Pancreas (tissue), 10 donors: ENCODE results near the gene GLTPD2. TPM values are rescaled to one million over a fixed set of nuclear protein-coding genes. Genes with fewer than 3 reads are reported as not detected.
A peak's percentile ranks its signal among the peaks of the same experiment; 100 is the strongest.

ENCODE experiments used
- ATAC-seq, 4 donors: fragments of 200-7000 bp; cut with Tn5 transposase; one replicate each; pipeline versions ENCODE4 v1.8.0 to v1.9.1; 2020; ENCODE audit warnings: mild to moderate bottlenecking in 4 of 4, moderate library complexity in 4 of 4
- DNase-seq, 6 donors: peaks; one replicate each; pipeline ENCODE4 v3.0.0-alpha.2; 2020
- FAIRE-seq: peaks from 2 replicates; lab custom pipeline; 2012; peaks lifted over from hg19 to GRCh38; lab: Jason Lieb, UNC
- H3K27ac ChIP-seq, 4 donors: fragments of 200-600 bp; sonication (generic); 1 replicate in 3 of 4; 2 replicates in 1 of 4; pipeline versions ENCODE4 v1.5.0 to v1.8.0; 2020
- H3K27me3 ChIP-seq, 4 donors: fragments of 200-600 bp; one replicate each; pipeline ENCODE4 v1.8.0; 2021
- H3K36me3 ChIP-seq, 3 donors: fragments of 200-600 bp; sonication (generic) in 1 of 3; one replicate each; pipeline versions ENCODE4 v1.5.0 to v1.8.0; 2020 to 2021
- H3K4me1 ChIP-seq, 3 donors: fragments of 200-600 bp; one replicate each; pipeline ENCODE4 v1.8.0; 2021
- H3K4me3 ChIP-seq, 4 donors: fragments of 200-600 bp; sonication (generic) in 2 of 4; one replicate each; pipeline versions ENCODE4 v1.5.0 to v1.8.0; 2020 to 2021
- H3K9me3 ChIP-seq, 4 donors: fragments of 200-600 bp; one replicate each; pipeline ENCODE4 v1.8.0; 2021
- WGBS, 2 donors: extraction: QIAGEN DNeasy Blood & Tissue Kit; methylation state at CpG; one replicate each; pipeline ENCODE4 v1.1.7; 2013; 5-methylcytosine and 5-hydroxymethylcytosine counted together
- intact Hi-C, 3 donors: fragments of 100-400 bp; cut with DNase I; formaldehyde crosslinking; loops; one replicate each; pipeline versions ENCODE4 v1.11.1 to v1.14.2; 2022
- polyA plus RNA-seq, 2 donors: library from polyadenylated mRNA; stranded (reverse); fragments of 200-250 nt; gene quantifications; one replicate each; pipeline ENCODE4 v1.2.3, GENCODE V29; 2013
- total RNA-seq, 6 donors: library from RNA; stranded (reverse); fragmentation: NEBNext Ultra II Directional in 4 of 6; extraction: Animal tissue kit (Norgen Biotek cat#: 25700) in 4 of 6; gene quantifications; one replicate each; pipeline versions ENCODE4 v1.2.1 to v1.2.4, GENCODE V29; 2021 to 2023
- TF ChIP-seq, protein P1 (sequence below), 4 donors: fragments of 200-600 bp; sonication (generic) in 3 of 4; IDR thresholded peaks; one replicate each; pipeline versions ENCODE4 v1.5.0 to v1.8.0; 2021; ENCODE audit warnings: antibody characterized with exemption in 4 of 4
- donor health status: healthy with polysubstance abuse.
- donor health status: DM: no; HTN: no; CAD: no; lungs with moderate emphysema.
- donor health status: DM: no; HTN: no; CAD: no.
- donor health status: control.
- donor health status: control.
- donor health status: Bipolar disorder and iron deficiency.
- donor health status: DM: yes; HTN: yes; CAD: no.
- donor health status: DM: no; HTN: no; CAD: no.
- donor health status: DM: no; HTN: no; CAD: no.
- donor health status: DM: yes; HTN: yes; CAD: no.

The GLTPD2 gene
- total and polyA plus RNA-seq, 8 donors, result 0.23 to 0.39 TPM; not detected in 6

DNA sequence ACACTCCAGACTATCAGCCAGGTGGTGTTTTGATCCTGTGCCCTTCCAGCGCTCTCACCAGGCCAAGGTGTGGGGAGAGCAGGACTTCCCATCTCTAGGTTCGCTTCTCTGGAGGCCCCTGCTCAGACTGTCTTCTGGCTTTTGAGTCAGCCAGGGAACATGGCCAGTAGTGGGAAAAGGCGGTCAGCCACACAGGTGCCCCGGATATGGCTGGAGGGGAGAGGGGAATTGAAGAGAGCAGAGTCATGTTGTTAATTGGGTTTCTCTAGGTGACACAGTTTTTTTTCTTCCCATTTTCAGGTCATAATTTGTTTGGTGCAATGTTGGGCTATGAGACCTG lies 45.9 kb downstream of the GLTPD2 start:
- FAIRE-seq, result no peak
- TF ChIP-seq, protein P1, sequence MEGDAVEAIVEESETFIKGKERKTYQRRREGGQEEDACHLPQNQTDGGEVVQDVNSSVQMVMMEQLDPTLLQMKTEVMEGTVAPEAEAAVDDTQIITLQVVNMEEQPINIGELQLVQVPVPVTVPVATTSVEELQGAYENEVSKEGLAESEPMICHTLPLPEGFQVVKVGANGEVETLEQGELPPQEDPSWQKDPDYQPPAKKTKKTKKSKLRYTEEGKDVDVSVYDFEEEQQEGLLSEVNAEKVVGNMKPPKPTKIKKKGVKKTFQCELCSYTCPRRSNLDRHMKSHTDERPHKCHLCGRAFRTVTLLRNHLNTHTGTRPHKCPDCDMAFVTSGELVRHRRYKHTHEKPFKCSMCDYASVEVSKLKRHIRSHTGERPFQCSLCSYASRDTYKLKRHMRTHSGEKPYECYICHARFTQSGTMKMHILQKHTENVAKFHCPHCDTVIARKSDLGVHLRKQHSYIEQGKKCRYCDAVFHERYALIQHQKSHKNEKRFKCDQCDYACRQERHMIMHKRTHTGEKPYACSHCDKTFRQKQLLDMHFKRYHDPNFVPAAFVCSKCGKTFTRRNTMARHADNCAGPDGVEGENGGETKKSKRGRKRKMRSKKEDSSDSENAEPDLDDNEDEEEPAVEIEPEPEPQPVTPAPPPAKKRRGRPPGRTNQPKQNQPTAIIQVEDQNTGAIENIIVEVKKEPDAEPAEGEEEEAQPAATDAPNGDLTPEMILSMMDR (IDR thresholded peaks at IDR 0.05), result no peak
- WGBS, 2 donors, result 17 to 19% methylated on average over 4 of the region's 4 CpGs
- Histone ChIP-seq H3K4me3 (peak overlapping the region; percentile 5 to 98 (median 80)), H3K36me3 (no peaks in the 10 kb centered on the region), H3K4me1 (peaks cover 11 to 29% (median 25%) of the 10 kb centered on the region in 3 donors), H3K27me3 (no peaks in the 10 kb centered on the region), H3K27ac (peak overlapping the region; percentile 77 to 94 (median 90)), H3K9me3 (no peaks in the 10 kb centered on the region)
- ATAC-seq, result peak; percentile 22 to 47 (median 32)
- intact Hi-C loops, result no loop called here
- peak in 4 of 6 donors; percentile 38 to 58 (median 57) for DNase-seq

DNA sequence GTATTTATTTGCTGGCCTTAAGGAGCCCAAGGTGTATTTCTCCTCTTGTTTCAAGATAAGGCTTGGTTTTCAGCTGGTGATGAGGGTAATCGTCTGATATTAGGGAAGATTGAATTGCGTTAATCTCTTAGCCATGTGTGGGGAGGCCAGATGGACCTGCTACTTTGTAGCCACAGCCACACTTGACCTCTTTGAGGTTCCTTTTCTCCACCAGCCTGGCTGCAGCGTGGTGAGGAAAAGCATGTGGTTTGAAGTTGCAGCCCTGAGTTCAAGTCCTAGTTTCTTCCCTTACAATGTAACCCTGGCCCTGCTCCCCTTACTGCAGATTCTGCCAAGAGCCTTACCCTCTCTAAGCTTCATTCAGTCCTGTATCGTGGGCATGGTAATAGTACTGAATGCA lies 47.5 kb downstream of the GLTPD2 start:
- Histone ChIP-seq H3K4me3 (no peak overlapping the region), H3K36me3 (no peaks in the 10 kb centered on the region), H3K4me1 (peaks cover 11 to 29% (median 25%) of the 10 kb centered on the region in 3 donors), H3K27me3 (no peaks in the 10 kb centered on the region), H3K27ac (no peak overlapping the region), H3K9me3 (no peaks in the 10 kb centered on the region)
- DNase-seq (no peak), FAIRE-seq (no peak), ATAC-seq (no peak)
- 69 to 74% methylated on average over 4 of the region's 4 CpGs for WGBS, 2 donors
- TF ChIP-seq, protein P1 (IDR thresholded peaks at IDR 0.05), result no peak
- intact Hi-C loops, result no loop called here

DNA sequence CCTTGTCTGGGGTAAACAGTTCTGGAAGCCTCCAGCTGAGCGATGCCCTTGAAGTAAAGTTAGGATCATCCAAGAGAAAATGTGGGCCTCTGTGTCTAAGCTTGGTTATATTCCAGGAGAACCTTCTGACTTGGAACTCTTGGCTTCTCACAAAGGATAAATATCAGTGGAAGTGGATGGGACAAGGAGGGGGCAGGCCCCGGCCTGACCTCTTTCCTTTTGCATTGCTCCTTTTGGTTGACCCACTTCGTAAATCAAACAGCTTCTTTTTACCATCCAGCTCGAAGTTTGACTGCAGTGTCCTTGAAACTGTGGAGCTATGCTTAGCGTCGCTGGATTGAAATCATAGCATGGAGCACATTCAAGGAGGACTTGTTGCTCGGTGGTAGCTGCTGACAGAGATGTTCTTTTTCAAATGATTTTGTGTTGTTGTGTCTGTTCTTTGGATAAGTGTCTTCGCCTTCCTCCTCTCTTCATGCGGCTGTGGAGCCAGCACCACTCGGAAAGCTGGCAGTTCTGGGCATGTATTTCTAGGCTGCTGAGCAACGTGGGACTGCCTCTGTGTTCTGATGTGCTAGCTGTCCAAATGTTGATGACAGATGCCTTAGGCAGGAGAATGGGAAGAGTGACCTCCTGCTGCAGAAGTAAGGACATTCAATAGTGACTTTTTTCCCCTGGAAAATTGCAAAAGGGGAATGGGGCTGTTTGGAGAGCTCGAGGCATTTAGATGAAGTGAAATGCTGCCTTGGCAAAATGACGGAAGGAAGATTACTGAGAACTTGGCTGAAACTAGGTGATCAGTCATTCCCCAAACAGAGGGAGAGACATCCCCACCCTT lies 48.9 kb downstream of the GLTPD2 start:
- ATAC-seq, result no peak
- 37 to 38% methylated on average over 13 of the region's 13 CpGs for WGBS, 2 donors
- no peak for FAIRE-seq
- intact Hi-C loops, result no loop called here
- no peak overlapping the region for H3K4me3 ChIP-seq
- no peak for DNase-seq
- no peaks in the 10 kb centered on the region for H3K9me3 ChIP-seq
- H3K27ac ChIP-seq, result no peak overlapping the region
- H3K36me3 ChIP-seq, result no peaks in the 10 kb centered on the region
- TF ChIP-seq, protein P1 (IDR thresholded peaks at IDR 0.05), result no peak
- H3K4me1 ChIP-seq, result peaks cover 11 to 29% (median 25%) of the 10 kb centered on the region in 3 donors
- no peaks in the 10 kb centered on the region for H3K27me3 ChIP-seq

DNA sequence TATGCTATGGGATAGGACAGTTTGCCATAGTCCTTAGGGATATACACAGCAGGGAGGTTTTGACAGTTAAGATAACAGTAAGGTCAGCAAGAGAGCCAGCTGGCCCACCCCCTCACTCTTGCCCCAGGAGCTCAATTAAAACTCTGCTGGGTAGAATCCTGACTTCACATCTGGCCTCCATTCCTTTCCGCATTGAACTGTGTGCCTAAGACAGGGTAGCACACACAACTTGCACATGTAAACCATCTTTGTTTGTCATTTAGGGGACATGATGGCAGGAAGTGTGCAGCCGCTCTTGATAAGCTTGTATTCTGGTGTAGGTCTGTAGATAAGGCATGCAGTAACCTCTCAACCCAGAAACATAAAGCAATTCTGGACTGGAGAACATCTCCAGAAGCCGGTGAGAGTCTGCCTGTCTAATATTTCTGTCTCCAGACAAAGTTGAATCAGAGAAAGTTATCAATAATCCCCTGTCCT lies 49.6 kb downstream of the GLTPD2 start:
- no peak overlapping the region for H3K27ac ChIP-seq
- 90% methylated on average over 3 of the region's 3 CpGs for WGBS, 2 donors

More for the DNA sequence above, 49.6 kb downstream of the GLTPD2 start:
- ATAC-seq (no peak), DNase-seq (no peak), FAIRE-seq (no peak)
- no peak overlapping the region for H3K4me3 ChIP-seq
- peaks cover 11 to 29% (median 25%) of the 10 kb centered on the region in 3 donors for H3K4me1 ChIP-seq
- H3K36me3 ChIP-seq, result no peaks in the 10 kb centered on the region
- H3K27me3 ChIP-seq, result no peaks in the 10 kb centered on the region
- no peaks in the 10 kb centered on the region for H3K9me3 ChIP-seq
- TF ChIP-seq, protein P1 (IDR thresholded peaks at IDR 0.05), result no peak
- intact Hi-C loops, result no loop called here
